ENCODE data around the gene CCL19. TPM values are rescaled to one million over a fixed set of nuclear protein-coding genes. Genes with fewer than 3 reads are reported as not detected.
A peak's percentile ranks its signal among the peaks of the same experiment; 100 is the strongest.

The CCL19 gene
- total RNA-seq, 2 experiments from 2014 or later: not detected

GRCh38 chr9:34651321-34651720 lies 39.8 kb downstream of the CCL19 start:
- no peak for DNase-seq
- Mint-ChIP-seq H3K9me3 (no peaks in the 10 kb centered on the region), H3K4me1 (ENCODE audit: low read depth) (peaks cover 30% of the 10 kb centered on the region), H3K27ac (no peak overlapping the region), H3K4me3 (no peak overlapping the region), H3K36me3 (ENCODE audit: low read depth) (peaks cover 28% of the 10 kb centered on the region), H3K27me3 (no peaks in the 10 kb centered on the region)
- TF ChIP-seq, protein P1, sequence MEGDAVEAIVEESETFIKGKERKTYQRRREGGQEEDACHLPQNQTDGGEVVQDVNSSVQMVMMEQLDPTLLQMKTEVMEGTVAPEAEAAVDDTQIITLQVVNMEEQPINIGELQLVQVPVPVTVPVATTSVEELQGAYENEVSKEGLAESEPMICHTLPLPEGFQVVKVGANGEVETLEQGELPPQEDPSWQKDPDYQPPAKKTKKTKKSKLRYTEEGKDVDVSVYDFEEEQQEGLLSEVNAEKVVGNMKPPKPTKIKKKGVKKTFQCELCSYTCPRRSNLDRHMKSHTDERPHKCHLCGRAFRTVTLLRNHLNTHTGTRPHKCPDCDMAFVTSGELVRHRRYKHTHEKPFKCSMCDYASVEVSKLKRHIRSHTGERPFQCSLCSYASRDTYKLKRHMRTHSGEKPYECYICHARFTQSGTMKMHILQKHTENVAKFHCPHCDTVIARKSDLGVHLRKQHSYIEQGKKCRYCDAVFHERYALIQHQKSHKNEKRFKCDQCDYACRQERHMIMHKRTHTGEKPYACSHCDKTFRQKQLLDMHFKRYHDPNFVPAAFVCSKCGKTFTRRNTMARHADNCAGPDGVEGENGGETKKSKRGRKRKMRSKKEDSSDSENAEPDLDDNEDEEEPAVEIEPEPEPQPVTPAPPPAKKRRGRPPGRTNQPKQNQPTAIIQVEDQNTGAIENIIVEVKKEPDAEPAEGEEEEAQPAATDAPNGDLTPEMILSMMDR (IDR thresholded peaks at IDR 0.05): no peak
- POLR2A ChIA-PET: interaction anchor here (1.4 to 2.3 kb wide), 2 partner anchors 9 to 13 kb away, joined by 3 to 8 read pairs; partner anchors contain the start of gene SIGMAR1
- intact Hi-C loops (cut with micrococcal nuclease): no loop called here
- ATAC-seq: no peak
- CTCF ChIA-PET: interaction anchor here (0.7 to 10.0 kb wide), 2 partner anchors 16 to 51 kb away, joined by 3 to 133 read pairs; partner anchors contain the start of gene SIGMAR1

DNA sequence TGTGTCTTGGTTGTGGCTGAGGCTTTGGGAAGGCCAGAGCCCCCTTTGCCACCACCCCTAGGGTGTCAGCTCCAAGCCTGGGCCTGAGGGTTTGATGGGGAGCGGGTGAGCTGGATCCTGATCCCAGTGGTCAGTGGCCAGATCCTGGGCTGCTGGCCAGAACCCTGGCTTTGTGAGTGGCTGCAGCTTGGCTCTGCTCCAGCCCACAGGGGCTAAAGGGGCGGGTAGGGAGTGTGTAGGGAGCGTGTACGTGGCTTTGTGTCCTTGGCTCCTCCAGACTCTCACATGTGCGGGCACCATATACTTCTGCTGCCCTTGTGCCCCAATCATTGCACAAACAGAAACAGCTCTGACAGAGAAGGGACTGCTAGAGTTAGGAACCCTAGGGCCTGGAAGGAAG lies 40.3 kb downstream of the CCL19 start:
- ATAC-seq (no peak), DNase-seq (no peak)
- Mint-ChIP-seq H3K27ac (no peak overlapping the region), H3K27me3 (no peaks in the 10 kb centered on the region), H3K9me3 (no peaks in the 10 kb centered on the region), H3K36me3 (ENCODE audit: low read depth) (peaks cover 28% of the 10 kb centered on the region), H3K4me1 (ENCODE audit: low read depth) (peaks cover 35% of the 10 kb centered on the region), H3K4me3 (no peak overlapping the region)
- CTCF ChIA-PET: interaction anchor here (0.7 to 10.0 kb wide), 3 partner anchors 13 to 52 kb away, joined by 3 to 133 read pairs (median 54); partner anchors contain the start of genes CCL27 and SIGMAR1
- POLR2A ChIA-PET: interaction anchor here (0.7 to 2.3 kb wide), 3 partner anchors 10 to 412 kb away, joined by 3 to 8 read pairs (median 4); partner anchors contain the start of gene SIGMAR1
- TF ChIP-seq, protein P1 (IDR thresholded peaks at IDR 0.05): no peak
- intact Hi-C loops (cut with micrococcal nuclease): no loop called here

GRCh38 chr9:34648673-34649072 lies 42.4 kb downstream of the CCL19 start:
- Mint-ChIP-seq H3K36me3 (ENCODE audit: low read depth) (peaks cover 28% of the 10 kb centered on the region), H3K27me3 (no peaks in the 10 kb centered on the region), H3K27ac (no peak overlapping the region), H3K9me3 (no peaks in the 10 kb centered on the region), H3K4me1 (ENCODE audit: low read depth) (peaks cover 36% of the 10 kb centered on the region), H3K4me3 (peak overlapping the region; percentile 80)
- ATAC-seq (no peak), DNase-seq (no peak)
- CTCF ChIA-PET: interaction anchor here (1.0 to 10.0 kb wide), 4 partner anchors 14 to 54 kb away, joined by 3 to 133 read pairs (median 29); partner anchors contain the start of genes CCL27 and SIGMAR1
- POLR2A ChIA-PET: interaction anchor here (3.8 to 4.2 kb wide), 2 partner anchors 11 to 13 kb away, joined by 34 to 63 read pairs; partner anchors contain the start of genes CCL27 and SIGMAR1
- intact Hi-C loops (cut with micrococcal nuclease): no loop called here
- TF ChIP-seq, protein P1 (IDR thresholded peaks at IDR 0.05): no peak

GRCh38 chr9:34647651-34648050 lies 43.4 kb downstream of the CCL19 start:
- H3K9me3 Mint-ChIP-seq: no peaks in the 10 kb centered on the region
- peak overlapping the region; percentile 80 for H3K4me3 Mint-ChIP-seq
- ATAC-seq: no peak
- intact Hi-C loops (cut with micrococcal nuclease): no loop called here
- peaks cover 30% of the 10 kb centered on the region for H3K4me1 Mint-ChIP-seq (ENCODE audit: low read depth)
- H3K27me3 Mint-ChIP-seq: no peaks in the 10 kb centered on the region
- POLR2A ChIA-PET: interaction anchor here (1.0 to 4.2 kb wide), 6 partner anchors 12 to 189 kb away, joined by 3 to 63 read pairs (median 4); partner anchors contain the start of genes CCL27, DNAI1, FAM219A and SIGMAR1
- TF ChIP-seq, protein P1 (IDR thresholded peaks at IDR 0.05): no peak
- H3K27ac Mint-ChIP-seq: peak overlapping the region; percentile 85
- H3K36me3 Mint-ChIP-seq (ENCODE audit: low read depth): peaks cover 28% of the 10 kb centered on the region
- CTCF ChIA-PET: interaction anchor here (1.8 to 10.0 kb wide), 3 partner anchors 13 to 36 kb away, joined by 7 to 133 read pairs (median 54); partner anchors contain the start of genes CCL27, RPP25L and SIGMAR1
- peak; percentile 14 for DNase-seq

DNA sequence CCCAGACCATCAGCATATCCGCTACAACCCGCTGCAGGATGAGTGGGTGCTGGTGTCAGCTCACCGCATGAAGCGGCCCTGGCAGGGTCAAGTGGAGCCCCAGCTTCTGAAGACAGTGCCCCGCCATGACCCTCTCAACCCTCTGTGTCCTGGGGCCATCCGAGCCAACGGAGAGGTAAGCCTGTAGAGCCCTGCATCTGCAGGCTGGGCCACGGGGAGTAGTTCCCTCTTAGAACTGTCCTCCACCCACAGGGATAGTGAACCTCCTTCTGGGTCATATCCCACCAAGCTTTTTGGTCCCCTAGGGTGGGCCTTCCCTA lies 44.0 kb downstream of the CCL19 start:
- H3K4me1 Mint-ChIP-seq (ENCODE audit: low read depth): peaks cover 24% of the 10 kb centered on the region
- peak overlapping the region; percentile 80 for H3K4me3 Mint-ChIP-seq
- peak overlapping the region; percentile 85 for H3K27ac Mint-ChIP-seq
- ChIA-PET CTCF (interaction anchor here (0.9 to 10.0 kb wide), 14 partner anchors 11 to 465 kb away, joined by 3 to 133 read pairs (median 4); partner anchors contain the start of genes CCL27, DCTN3, RPP25L and SIGMAR1), POLR2A (interaction anchor here (0.8 to 4.2 kb wide), 11 partner anchors 9 to 189 kb away, joined by 3 to 63 read pairs (median 3); partner anchors contain the start of genes CCL27, DCTN3, DNAI1 and FAM219A)
- TF ChIP-seq, protein P1 (IDR thresholded peaks at IDR 0.05): peak; percentile 2
- H3K9me3 Mint-ChIP-seq: no peaks in the 10 kb centered on the region
- no peaks in the 10 kb centered on the region for H3K27me3 Mint-ChIP-seq
- intact Hi-C loops (cut with micrococcal nuclease): no loop called here
- ATAC-seq (no peak), DNase-seq (no peak)
- H3K36me3 Mint-ChIP-seq (ENCODE audit: low read depth): peaks cover 25% of the 10 kb centered on the region

All from activated CD8-positive, alpha-beta T cell treated with anti-CD3 and anti-CD28 coated beads for 36 hours (primary cell).